ENCODE measurements around the gene ARF1. TPM values are rescaled to one million over a fixed set of nuclear protein-coding genes. Genes with fewer than 3 reads are reported as not detected.

ARF1 gene
- total RNA-seq, 1 donor from 2014 or later, result 366 TPM

DNA sequence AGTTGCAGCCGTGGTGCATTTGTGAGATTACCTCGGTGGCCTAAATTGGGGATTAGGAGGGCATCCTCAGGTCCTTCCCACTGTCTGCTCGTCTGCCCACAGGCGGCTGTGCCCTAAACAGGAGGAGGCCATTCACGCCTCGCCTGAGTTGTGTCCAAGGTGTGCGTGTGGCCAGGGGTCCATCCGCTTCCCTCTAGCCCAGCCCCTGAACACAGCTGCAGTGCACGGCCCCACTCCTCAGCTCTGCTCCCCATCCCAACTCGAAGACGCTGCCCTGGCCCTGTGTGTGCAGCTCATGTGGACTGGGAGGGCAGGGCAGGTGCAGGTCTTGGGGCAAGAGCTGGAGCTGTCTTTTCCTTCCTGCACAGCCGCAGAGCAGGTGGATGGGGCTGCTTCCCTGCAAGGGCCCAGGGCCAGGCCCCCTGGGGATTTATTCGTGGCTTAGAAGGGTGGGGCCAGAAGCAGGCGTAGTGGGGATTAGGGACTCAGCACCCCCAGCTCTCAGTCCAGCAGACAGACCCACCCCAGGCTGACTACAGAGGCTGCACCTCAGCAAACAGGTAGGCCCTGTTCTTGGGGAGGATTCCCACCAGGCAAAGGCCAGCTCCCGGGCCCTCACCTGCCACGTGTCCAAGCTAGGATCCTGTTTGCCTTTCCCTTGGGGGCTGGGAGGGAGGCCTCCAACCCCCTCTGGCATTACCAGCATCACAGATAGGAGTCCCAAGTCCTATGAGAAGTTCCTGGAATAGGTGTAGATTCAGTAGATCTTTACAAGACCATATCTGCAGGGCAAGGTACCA is 61.9 kb downstream of the ARF1 start:
- intact Hi-C loops (cut with micrococcal nuclease), result no loop called here

DNA sequence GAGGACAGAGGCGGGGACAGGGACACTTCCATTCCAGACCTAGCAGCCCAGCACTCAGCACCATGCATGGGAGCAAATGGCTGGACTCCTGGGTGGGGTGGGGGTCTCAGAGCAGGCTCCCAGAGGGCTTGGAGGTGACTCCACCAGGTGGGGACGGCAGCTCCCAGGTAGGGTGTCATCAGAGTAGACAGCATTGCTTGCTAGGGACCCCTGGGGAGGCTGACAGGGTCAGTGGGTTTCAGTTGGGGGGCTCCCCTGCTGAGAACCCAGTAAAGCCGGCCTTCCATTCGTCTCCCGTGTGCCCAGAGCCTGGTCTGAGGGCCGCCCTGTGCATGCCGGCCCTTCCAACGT is 62.5 kb downstream of the ARF1 start:
- intact Hi-C loops (cut with micrococcal nuclease), result no loop called here

GRCh38 chr1:228145463-228146416 is 63.2 kb downstream of the ARF1 start:
- intact Hi-C loops (cut with micrococcal nuclease), result no loop called here

DNA sequence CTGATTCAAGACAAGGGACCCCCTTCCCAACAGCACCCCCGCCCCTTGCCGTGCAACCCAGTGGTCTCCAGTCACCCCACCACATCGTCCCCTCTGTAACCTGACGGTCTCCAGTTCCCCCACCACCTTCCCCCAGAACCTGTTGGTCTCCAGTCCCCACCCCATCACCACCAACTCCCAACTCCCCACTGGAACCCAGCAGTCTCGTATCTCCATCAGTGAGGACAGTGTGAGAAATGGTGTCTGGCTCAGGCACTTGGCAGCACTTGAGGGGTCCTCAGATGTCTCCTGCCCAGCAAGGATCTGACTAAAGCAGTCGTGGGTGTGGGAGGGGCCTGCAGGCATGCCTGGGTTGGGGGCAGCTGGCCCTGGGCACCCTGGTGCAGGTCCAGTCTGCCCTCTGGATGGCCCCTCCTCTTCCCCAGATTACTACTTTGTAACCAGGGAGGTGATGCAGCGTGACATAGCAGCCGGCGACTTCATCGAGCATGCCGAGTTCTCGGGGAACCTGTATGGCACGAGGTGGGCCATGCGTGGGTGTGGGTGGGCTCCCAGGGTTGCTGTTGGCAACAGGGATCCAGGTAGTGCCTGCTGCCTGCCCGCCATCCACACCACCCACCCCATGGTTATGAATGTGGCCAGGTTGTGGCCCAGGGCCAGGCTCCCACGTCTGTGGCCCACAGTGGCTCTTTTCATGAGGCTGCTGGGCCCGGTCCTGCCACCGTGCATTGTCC is 64.1 kb downstream of the ARF1 start:
- intact Hi-C loops (cut with micrococcal nuclease), result no loop called here

GRCh38 chr1:228147151-228147693 is 64.7 kb downstream of the ARF1 start:
- intact Hi-C loops (cut with micrococcal nuclease), result no loop called here

DNA sequence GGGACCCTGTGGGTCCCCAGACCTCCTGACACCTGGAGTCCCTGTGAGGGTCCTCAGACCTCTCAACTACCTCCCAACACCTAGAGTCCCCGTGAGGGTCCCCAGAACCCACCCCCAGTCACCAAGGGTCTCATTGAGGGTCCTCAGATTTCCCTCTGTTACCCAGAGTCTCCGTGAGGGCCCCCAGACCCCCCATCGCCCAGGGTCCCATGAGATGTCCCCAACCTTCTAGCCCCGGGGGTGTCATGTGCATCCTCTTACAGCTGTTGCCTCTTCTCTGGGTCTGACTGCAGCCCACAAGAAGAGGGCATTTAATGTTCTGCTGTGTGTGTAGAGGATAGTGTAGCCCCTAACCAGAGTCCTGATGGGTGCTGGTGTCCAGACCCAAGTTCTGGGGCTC is 65.3 kb downstream of the ARF1 start:
- intact Hi-C loops (cut with micrococcal nuclease), result no loop called here

DNA sequence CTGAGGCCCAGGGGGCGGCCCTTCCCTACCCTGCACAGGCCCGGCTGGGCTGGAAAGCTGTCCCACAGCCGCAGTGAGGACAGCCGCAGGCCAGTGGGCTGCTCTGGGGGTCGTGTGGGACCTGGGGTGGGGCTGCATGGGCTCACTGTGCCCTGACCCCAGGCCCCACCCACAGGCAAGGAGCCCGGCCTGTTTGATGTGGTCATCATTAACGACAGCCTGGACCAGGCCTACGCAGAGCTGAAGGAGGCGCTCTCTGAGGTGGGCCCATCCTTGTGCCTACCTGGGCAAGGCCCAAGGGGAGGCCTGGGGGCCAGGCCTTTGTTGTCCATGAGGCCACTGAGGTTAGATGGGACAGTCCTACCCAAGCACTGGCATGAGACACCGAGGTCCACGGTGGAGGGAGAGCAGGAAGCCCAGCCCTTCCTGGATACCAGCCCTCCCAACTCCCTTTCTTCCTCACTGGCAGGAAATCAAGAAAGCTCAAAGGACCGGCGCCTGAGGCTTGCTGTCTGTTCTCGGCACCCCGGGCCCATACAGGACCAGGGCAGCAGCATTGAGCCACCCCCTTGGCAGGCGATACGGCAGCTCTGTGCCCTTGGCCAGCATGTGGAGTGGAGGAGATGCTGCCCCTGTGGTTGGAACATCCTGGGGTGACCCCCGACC is 65.8 kb downstream of the ARF1 start:
- intact Hi-C loops (cut with micrococcal nuclease), result no loop called here

Other genes with a start within 250 kb of the ARF1 start
- 0.27 TPM in 2 replicates for gene WNT9A, start 134.8 kb upstream of the ARF1 start, total RNA-seq
- not detected in 2 replicates for gene WNT3A, start 75.7 kb upstream of the ARF1 start, total RNA-seq
- 17.4 and 19.0 TPM in 2 replicates for gene C1orf35, start 20.6 kb downstream of the ARF1 start, total RNA-seq
- gene MRPL55, start 26.6 kb downstream of the ARF1 start, total RNA-seq, result 34.6 and 41.1 TPM in 2 replicates
- 227 and 238 TPM in 2 replicates for gene GUK1, start 57.6 kb downstream of the ARF1 start, total RNA-seq
- 0.88 and 1.0 TPM in 2 replicates for gene GJC2, start 67.2 kb downstream of the ARF1 start, total RNA-seq
- 7.1 and 8.0 TPM in 2 replicates for gene IBA57, start 83.1 kb downstream of the ARF1 start, total RNA-seq
- 15.4 and 17.5 TPM in 2 replicates for gene OBSCN, start 125.3 kb downstream of the ARF1 start, total RNA-seq

All from T-helper 1 cell treated with Interleukin-12 subunit alpha and Interleukin-12 subunit beta and Interleukin-4 antibody, amounts not matched to agents 30 ng/mL and 1 ng/mL, for 36 hours (primary cell).